Omental fat pad (tissue), 4 donors: ENCODE measurements around the gene SHB. TPM values are rescaled to one million over a fixed set of nuclear protein-coding genes. Genes with fewer than 3 reads are reported as not detected.
"Not testable (repeated sequence)": the region's sequence is repeated elsewhere in the genome, so short reads cannot be mapped to it uniquely, and the experiment has no call there.

Experiments used
- ATAC-seq: fragments of 150-250 bp; one replicate; pipeline ENCODE4 v1.9.1; 2016; ENCODE audit warnings: mild to moderate bottlenecking, moderate library complexity; ENCODE audit not compliant: low FRiP score
- DNase-seq: peaks from one replicate; pipeline ENCODE4 v3.0.0-alpha.2; 2019; ENCODE audit warnings: low spot score
- total RNA-seq, 4 donors: library from RNA; depleted of rRNA; stranded (reverse); fragments of >200 nt; gene quantifications; one replicate each; pipeline ENCODE4 v1.1.0, GENCODE V29; 2016
- TF ChIP-seq, protein P1 (sequence below), 3 donors: fragments of 450-650 bp; IDR thresholded peaks; one replicate each; pipeline ENCODE4 v1.5.1; 2016 to 2017; ENCODE audit warnings: antibody characterized with exemption in 3 of 3, mild to moderate bottlenecking in 3 of 3, moderate library complexity in 2 of 3

The SHB gene
- total RNA-seq, 4 donors from 2014 or later = 10.4 to 61.6 (median 20.7) TPM

DNA sequence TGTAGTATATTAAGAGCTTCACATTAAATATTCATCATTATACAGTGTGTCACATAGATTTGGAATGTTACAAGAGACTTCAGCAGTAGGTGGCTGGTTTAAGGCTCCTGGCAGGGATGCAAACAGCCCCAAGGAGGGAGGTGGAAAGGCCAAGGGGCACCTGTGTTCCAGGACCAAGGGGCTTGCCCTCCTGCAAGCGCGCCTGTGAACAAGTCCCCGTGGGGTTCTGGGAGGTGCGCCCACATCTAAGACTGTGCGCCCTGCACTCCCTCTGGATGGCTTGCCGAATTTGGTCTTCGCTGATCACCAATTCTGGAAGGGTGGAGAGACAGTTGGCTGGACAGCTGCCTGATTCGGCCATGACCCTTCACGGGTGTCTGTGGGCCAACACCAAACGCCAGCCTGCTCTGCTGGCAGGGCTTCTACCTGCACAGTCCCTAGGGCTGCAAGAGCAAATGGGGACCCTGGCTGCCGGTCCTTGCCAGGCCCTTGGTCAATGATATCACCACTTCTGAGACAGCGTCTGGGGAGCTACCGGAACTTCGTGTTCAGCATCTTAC, 153.0 kb downstream of the SHB start:
- DNase-seq (no peak), ATAC-seq (no peak)
- TF ChIP-seq, protein P1, sequence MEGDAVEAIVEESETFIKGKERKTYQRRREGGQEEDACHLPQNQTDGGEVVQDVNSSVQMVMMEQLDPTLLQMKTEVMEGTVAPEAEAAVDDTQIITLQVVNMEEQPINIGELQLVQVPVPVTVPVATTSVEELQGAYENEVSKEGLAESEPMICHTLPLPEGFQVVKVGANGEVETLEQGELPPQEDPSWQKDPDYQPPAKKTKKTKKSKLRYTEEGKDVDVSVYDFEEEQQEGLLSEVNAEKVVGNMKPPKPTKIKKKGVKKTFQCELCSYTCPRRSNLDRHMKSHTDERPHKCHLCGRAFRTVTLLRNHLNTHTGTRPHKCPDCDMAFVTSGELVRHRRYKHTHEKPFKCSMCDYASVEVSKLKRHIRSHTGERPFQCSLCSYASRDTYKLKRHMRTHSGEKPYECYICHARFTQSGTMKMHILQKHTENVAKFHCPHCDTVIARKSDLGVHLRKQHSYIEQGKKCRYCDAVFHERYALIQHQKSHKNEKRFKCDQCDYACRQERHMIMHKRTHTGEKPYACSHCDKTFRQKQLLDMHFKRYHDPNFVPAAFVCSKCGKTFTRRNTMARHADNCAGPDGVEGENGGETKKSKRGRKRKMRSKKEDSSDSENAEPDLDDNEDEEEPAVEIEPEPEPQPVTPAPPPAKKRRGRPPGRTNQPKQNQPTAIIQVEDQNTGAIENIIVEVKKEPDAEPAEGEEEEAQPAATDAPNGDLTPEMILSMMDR (IDR thresholded peaks at IDR 0.05) = no peak

DNA sequence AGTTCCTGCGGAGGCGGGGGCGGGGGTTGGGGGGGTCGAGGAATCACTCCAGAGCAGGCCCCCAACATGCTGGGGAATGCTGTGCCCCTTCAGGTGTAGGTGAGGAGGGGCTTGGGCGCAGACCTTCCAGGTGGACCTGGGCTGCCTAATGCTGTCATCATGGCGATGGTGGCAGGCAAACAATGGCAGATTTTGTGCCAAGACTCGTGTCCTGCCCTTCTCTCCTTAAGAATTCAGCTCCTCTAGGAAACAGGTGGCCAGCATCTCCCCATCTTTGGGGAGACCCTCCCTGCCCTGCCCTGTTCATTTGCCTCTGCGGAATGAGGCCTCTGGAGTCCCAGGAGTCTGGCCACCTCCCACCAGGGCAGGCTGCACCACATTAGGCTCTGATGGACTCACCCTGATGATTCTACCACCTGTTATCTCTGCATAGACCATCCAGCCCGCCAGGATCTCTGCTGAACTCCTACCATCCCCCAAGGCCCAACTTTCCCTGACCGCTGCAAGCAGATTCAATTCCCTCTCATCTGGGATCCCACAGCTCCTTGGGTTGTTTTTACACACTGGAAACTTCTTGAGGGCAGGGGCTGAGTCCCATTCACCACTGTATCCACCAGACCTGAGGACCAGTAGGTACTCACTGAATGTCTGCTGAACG, 154.2 kb downstream of the SHB start:
- DNase-seq = no peak
- TF ChIP-seq, protein P1 (IDR thresholded peaks at IDR 0.05) = no peak
- no peak for ATAC-seq

DNA sequence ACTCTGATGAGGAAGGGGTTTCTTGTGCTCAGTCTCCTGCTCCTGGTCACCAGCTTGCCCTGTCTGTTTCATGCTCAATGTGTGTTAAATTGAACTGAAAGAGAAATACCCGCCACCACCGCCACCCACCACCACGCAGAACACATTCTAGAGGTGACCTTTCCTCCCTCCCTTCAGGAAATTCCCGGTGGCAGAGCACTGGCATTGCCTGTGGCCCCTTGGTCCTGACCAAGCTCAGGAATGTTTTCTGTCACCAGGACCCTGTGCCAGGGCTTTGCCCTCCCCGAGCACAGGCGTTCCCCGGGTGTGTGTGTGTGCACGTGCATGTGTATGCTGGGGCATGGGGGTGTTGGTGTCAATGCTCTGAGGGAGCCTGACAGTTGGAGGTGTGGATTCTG, 154.9 kb downstream of the SHB start:
- DNase-seq (no peak), ATAC-seq (no peak)
- TF ChIP-seq, protein P1 (IDR thresholded peaks at IDR 0.05) = no peak

DNA sequence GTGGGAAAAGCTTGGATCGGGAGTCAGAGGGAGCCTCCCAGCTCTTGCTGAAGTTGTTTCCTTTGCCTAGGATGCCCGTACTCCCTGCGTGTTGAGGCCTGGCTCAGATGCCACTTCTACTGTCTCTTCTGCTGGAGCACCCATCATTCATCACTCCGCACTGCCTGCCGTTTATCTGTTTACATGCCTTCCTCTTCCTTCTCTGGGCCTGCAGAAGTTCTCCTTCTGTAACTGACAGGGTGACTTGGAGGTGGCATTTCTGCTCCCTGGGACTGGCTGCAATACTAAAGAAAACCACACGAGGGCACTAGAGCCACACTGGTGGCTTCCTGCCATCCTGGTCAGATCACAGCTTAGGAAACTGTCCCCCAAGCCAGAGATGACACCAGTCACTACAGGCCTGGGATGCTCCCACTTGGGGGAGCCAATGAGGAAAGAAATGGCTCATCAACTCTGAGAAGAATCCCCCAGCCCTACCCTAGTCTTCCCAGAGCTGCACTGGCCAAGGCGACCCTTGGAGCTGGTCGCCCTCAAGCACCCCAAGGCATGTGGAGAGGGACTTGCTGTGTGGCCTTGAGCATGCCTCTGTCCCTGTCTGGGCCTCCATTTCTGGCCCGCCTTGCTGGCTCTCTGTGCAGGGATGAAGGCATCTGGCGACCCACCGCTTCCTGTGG, 155.4 kb downstream of the SHB start:
- DNase-seq (peak; percentile 89), ATAC-seq (peak; percentile 68)
- TF ChIP-seq, protein P1 (IDR thresholded peaks at IDR 0.05) = peak in 1 of 3 donors; percentile 95

GRCh38 chr9:37911271-37911681, 157.8 kb downstream of the SHB start:
- DNase-seq = no peak
- TF ChIP-seq, protein P1 (IDR thresholded peaks at IDR 0.05) = no peak
- ATAC-seq = no peak

DNA sequence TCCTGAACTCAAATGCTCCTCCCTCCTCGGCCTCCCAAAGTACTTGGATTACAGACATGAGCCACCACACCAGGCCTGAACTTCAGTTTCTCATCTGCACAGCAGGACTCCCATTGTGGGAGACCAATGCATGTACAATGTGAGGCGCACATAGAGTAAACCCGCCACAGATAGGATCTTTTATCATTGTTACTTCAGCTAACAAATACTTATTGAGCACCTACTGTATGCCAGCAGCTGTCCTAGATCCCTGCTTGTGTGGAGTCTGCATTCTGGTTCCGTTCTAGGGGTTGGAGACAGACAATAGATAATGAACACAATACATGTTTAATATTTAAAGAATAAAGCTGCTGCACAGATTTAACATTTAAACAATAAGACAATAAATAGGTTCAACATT, 158.8 kb downstream of the SHB start:
- no peak for DNase-seq
- TF ChIP-seq, protein P1 (IDR thresholded peaks at IDR 0.05) = no peak
- no peak for ATAC-seq

GRCh38 chr9:37909836-37910235, 159.2 kb downstream of the SHB start:
- DNase-seq, ATAC-seq: not testable (repeated sequence)
